Left lung (tissue), 10 donors: ENCODE results near the gene SCRT2. TPM values are rescaled to one million over a fixed set of nuclear protein-coding genes. Genes with fewer than 3 reads are reported as not detected.

Experiments used
- ATAC-seq: fragments of 200-7000 bp; cut with Tn5 transposase; one replicate; pipeline ENCODE4 v1.9.1; 2020; ENCODE audit warnings: moderate library complexity
- DNase-seq, 4 donors: peaks; one replicate each; pipeline ENCODE4 v3.0.0-alpha.2; 2013 to 2020
- H3K27ac ChIP-seq, 2 donors: fragments of 200-600 bp; sonication (generic) in 1 of 2; one replicate each; pipeline versions ENCODE4 v1.5.0 to v1.8.0; 2020 to 2021
- H3K27me3 ChIP-seq, 2 donors: fragments of 200-600 bp; sonication (generic) in 1 of 2; one replicate each; pipeline versions ENCODE4 v1.5.0 to v1.8.0; 2020 to 2021
- H3K36me3 ChIP-seq, 2 donors: fragments of 200-600 bp; sonication (generic) in 1 of 2; one replicate each; pipeline versions ENCODE4 v1.5.0 to v1.8.0; 2020 to 2021
- H3K4me1 ChIP-seq, 2 donors: fragments of 200-600 bp; one replicate each; pipeline ENCODE4 v1.8.0; 2021
- H3K4me3 ChIP-seq, 2 donors: fragments of 200-600 bp; sonication (generic) in 1 of 2; one replicate each; pipeline versions ENCODE4 v1.5.0 to v1.8.0; 2020 to 2021; ENCODE audit warnings: mild to moderate bottlenecking in 1 of 2
- H3K9me3 ChIP-seq, 2 donors: fragments of 200-600 bp; sonication (generic) in 1 of 2; one replicate each; pipeline versions ENCODE4 v1.5.0 to v1.8.0; 2020 to 2021
- intact Hi-C, 2 donors: fragments of 100-400 bp; cut with DNase I; formaldehyde crosslinking; loops; one replicate each; pipeline versions ENCODE4 v1.11.2 to v1.14.2; 2022
- polyA plus RNA-seq, 6 donors: library from polyadenylated mRNA; unstranded; fragments of 120-200 nt; gene quantifications; one replicate each; pipeline ENCODE4 v1.2.1, GENCODE V29; 2013; ENCODE audit not compliant: insufficient read length in 6 of 6
- total RNA-seq, 2 donors: library from RNA; stranded (reverse); fragmentation: NEBNext Ultra II Directional; extraction: Animal tissue kit (Norgen Biotek cat#: 25700); gene quantifications; one replicate each; pipeline ENCODE4 v1.2.1, GENCODE V29; 2021
- TF ChIP-seq, protein P1 (sequence below), 2 donors: fragments of 200-600 bp; sonication (generic) in 1 of 2; IDR thresholded peaks; one replicate each; pipeline versions ENCODE4 v1.5.0 to v1.8.0; 2021; ENCODE audit warnings: antibody characterized with exemption in 2 of 2
- donor health status: DM: no; HTN: yes; CAD: no.
- donor health status: DM: no; HTN: no; CAD: no.

SCRT2 gene
- total and polyA plus RNA-seq, 8 donors = not detected

DNA sequence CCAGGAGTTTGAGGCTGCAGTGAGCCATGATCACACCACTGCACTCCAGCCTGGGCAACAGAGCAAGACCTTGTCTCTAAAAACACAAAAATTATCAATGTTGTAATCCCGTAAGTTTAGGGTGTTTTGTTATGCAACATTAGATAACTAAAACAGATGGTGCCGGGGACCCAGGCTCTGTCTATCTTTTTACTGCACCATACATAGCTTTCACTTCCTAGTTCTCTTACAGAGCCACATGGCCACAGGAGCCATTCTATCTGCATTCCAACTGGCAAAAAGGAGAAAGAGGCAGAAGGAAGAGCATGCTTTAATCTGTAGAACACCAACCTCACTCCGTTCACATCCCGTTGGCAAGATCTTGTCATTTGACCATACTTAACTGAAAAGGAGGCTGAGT is 60.1 kb downstream of the SCRT2 start:
- Histone ChIP-seq H3K9me3 (peaks cover 0 to 3% of the 10 kb centered on the region in 2 donors), H3K27me3 (peaks cover 25 to 42% of the 10 kb centered on the region in 2 donors), H3K4me3 (no peak overlapping the region), H3K4me1 (peaks cover 0 to 2% of the 10 kb centered on the region in 2 donors), H3K27ac (no peak overlapping the region), H3K36me3 (no peaks in the 10 kb centered on the region)
- ATAC-seq = no peak
- TF ChIP-seq, protein P1, sequence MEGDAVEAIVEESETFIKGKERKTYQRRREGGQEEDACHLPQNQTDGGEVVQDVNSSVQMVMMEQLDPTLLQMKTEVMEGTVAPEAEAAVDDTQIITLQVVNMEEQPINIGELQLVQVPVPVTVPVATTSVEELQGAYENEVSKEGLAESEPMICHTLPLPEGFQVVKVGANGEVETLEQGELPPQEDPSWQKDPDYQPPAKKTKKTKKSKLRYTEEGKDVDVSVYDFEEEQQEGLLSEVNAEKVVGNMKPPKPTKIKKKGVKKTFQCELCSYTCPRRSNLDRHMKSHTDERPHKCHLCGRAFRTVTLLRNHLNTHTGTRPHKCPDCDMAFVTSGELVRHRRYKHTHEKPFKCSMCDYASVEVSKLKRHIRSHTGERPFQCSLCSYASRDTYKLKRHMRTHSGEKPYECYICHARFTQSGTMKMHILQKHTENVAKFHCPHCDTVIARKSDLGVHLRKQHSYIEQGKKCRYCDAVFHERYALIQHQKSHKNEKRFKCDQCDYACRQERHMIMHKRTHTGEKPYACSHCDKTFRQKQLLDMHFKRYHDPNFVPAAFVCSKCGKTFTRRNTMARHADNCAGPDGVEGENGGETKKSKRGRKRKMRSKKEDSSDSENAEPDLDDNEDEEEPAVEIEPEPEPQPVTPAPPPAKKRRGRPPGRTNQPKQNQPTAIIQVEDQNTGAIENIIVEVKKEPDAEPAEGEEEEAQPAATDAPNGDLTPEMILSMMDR (IDR thresholded peaks at IDR 0.05) = no peak
- DNase-seq = no peak
- intact Hi-C loops = no loop called here

DNA sequence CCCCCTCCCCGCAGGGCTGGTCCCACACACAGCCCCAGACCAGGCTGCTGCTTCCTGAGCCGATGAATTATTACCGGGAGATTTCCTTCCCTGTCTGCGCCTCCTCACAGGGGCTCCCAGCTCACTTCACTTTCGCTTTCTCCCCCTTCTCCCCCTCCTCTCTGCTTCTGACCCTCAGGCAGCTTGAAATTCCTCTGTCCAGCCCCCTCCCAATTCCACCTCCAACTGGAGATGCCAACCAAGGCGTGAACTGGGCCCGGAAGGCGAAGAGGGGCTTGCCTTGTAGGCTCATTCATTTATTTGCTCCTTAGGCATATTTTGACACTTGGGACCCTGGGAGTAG is 63.8 kb downstream of the SCRT2 start:
- H3K9me3 ChIP-seq = no peaks in the 10 kb centered on the region
- H3K27me3 ChIP-seq = peaks cover 45 to 61% of the 10 kb centered on the region in 2 donors
- peak overlapping the region; percentile 19 to 48 for H3K27ac ChIP-seq
- H3K36me3 ChIP-seq = no peaks in the 10 kb centered on the region
- no peak for ATAC-seq
- H3K4me3 ChIP-seq = no peak overlapping the region
- peaks cover 0 to 9% of the 10 kb centered on the region in 2 donors for H3K4me1 ChIP-seq
- TF ChIP-seq, protein P1 (IDR thresholded peaks at IDR 0.05) = no peak
- intact Hi-C loops = no loop called here
- DNase-seq = no peak

Other genes starting within 250 kb of the SCRT2 start
- gene TBC1D20, start 213.3 kb downstream of the SCRT2 start, total RNA-seq = 10 to 100 TPM; 37.5 to 37.7 TPM
- gene TBC1D20, start 213.3 kb downstream of the SCRT2 start, polyA plus RNA-seq = 10 to 100 TPM; 33.4 to 42.6 (median 35.3) TPM
- gene CSNK2A1, start 132.0 kb downstream of the SCRT2 start, total RNA-seq = 10 to 100 TPM; 78.5 to 94.4 TPM
- gene CSNK2A1, start 132.0 kb downstream of the SCRT2 start, polyA plus RNA-seq = 100 to 1,000 TPM; 131 to 157 (median 135) TPM
- gene TCF15, start 65.5 kb downstream of the SCRT2 start, total RNA-seq = under 1 TPM; 0.18 to 0.52 TPM
- gene TCF15, start 65.5 kb downstream of the SCRT2 start, polyA plus RNA-seq = 1 to 10 TPM; 1.1 to 2.4 (median 1.8) TPM
- 10 to 100 TPM; 24.7 to 40.9 TPM for gene SRXN1, start 22.6 kb downstream of the SCRT2 start, total RNA-seq
- 1 to 10 TPM; 6.2 to 8.7 (median 7.2) TPM for gene SRXN1, start 22.6 kb downstream of the SCRT2 start, polyA plus RNA-seq
- gene SLC52A3, start 92.7 kb upstream of the SCRT2 start, total RNA-seq = 1 to 10 TPM; 1.6 to 2.7 TPM
- under 1 TPM; 0.37 to 0.61 (median 0.48) TPM for gene SLC52A3, start 92.7 kb upstream of the SCRT2 start, polyA plus RNA-seq
- gene FAM110A, start 157.9 kb upstream of the SCRT2 start, total RNA-seq = 10 to 100 TPM; 13.0 to 21.5 TPM
- 10 to 100 TPM; 11.8 to 16.1 (median 13.2) TPM for gene FAM110A, start 157.9 kb upstream of the SCRT2 start, polyA plus RNA-seq
- gene ANGPT4, start 240.5 kb upstream of the SCRT2 start, total RNA-seq = under 1 TPM; 0.16 to 0.20 TPM
- gene ANGPT4, start 240.5 kb upstream of the SCRT2 start, polyA plus RNA-seq = under 1 TPM; 0.06 to 0.11 (median 0.09) TPM